HG03565 (cell line): ENCODE measurements around the gene SERHL2.
"Not testable (repeated sequence)": the region's sequence is repeated elsewhere in the genome, so short reads cannot be mapped to it uniquely, and the experiment has no call there.

Experiments
- ATAC-seq: cut with Tn5 transposase; IDR thresholded peaks from one replicate; pipeline ENCODE4 v1.9.1; 2021; ENCODE audit warnings: mild to moderate bottlenecking, moderate library complexity; ENCODE audit not compliant: unreplicated experiment

The SERHL2 gene

GRCh38 chr22:42535082-42535731 is 18.5 kb upstream of the SERHL2 start:
- ATAC-seq = not testable (repeated sequence)

- ATAC-seq = no peak
Observed at GRCh38 chr22:42536166-42536565, 17.6 kb upstream of the SERHL2 start.

- not testable (repeated sequence) for ATAC-seq
Observed at GRCh38 chr22:42536634-42537033, 17.1 kb upstream of the SERHL2 start.

- ATAC-seq = peak; percentile 40
Observed at GRCh38 chr22:42537199-42537831, 16.4 kb upstream of the SERHL2 start.

GRCh38 chr22:42539236-42539771 is 14.5 kb upstream of the SERHL2 start:
- not testable (repeated sequence) for ATAC-seq

- ATAC-seq = no peak
Observed at GRCh38 chr22:42544686-42545085, 9.1 kb upstream of the SERHL2 start.

- no peak for ATAC-seq
Observed at GRCh38 chr22:42547562-42547961, 6.2 kb upstream of the SERHL2 start.

GRCh38 chr22:42548126-42548525 is 5.6 kb upstream of the SERHL2 start:
- ATAC-seq = not testable (repeated sequence)

GRCh38 chr22:42548597-42549330 is 5.0 kb upstream of the SERHL2 start:
- no peak for ATAC-seq

GRCh38 chr22:42549331-42550060 is 4.3 kb upstream of the SERHL2 start:
- no peak for ATAC-seq

GRCh38 chr22:42552294-42552647 is 1.5 kb upstream of the SERHL2 start:
- not testable (repeated sequence) for ATAC-seq

GRCh38 chr22:42560381-42560780 is 6.6 kb downstream of the SERHL2 start:
- no peak for ATAC-seq

GRCh38 chr22:42560781-42561180 is 7.0 kb downstream of the SERHL2 start:
- ATAC-seq = no peak

GRCh38 chr22:42561856-42562255 is 8.1 kb downstream of the SERHL2 start:
- no peak for ATAC-seq

- ATAC-seq = no peak
Observed at GRCh38 chr22:42562279-42562678, 8.5 kb downstream of the SERHL2 start.

GRCh38 chr22:42562684-42563083 is 8.9 kb downstream of the SERHL2 start:
- no peak for ATAC-seq

GRCh38 chr22:42563943-42564342 is 10.2 kb downstream of the SERHL2 start:
- not testable (repeated sequence) for ATAC-seq

- ATAC-seq = no peak
Observed at GRCh38 chr22:42564699-42565098, 10.9 kb downstream of the SERHL2 start.

GRCh38 chr22:42565956-42566355 is 12.2 kb downstream of the SERHL2 start:
- ATAC-seq = no peak

GRCh38 chr22:42567950-42568349 is 14.2 kb downstream of the SERHL2 start:
- ATAC-seq = not testable (repeated sequence)

- not testable (repeated sequence) for ATAC-seq
Observed at GRCh38 chr22:42570580-42570979, 16.8 kb downstream of the SERHL2 start.
